Measurements from ENCODE around the gene LIMS3.
"Not testable (repeated sequence)": the region's sequence is repeated elsewhere in the genome, so short reads cannot be mapped to it uniquely, and the experiment has no call there.

LIMS3 gene

DNA sequence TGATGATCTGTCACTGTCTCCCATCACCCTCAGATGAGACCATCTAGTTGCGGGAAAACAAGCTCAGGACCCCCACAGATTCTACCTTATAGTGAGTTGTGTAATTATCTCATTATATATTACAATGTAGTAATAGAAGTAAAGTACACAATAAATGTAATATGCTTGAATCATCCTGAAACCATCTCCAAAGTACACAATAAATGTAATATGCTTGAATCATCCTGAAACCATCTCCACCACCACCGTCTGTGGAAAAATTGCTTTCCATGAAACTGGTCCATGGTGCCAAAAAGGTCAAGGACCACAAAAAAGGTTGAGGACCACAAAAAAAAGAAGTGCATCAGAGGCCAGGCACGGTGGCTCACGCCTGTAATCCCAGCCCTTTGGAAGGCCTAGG lies 29.3 kb downstream of the LIMS3 start:
- DNase-seq = not testable (repeated sequence)

DNA sequence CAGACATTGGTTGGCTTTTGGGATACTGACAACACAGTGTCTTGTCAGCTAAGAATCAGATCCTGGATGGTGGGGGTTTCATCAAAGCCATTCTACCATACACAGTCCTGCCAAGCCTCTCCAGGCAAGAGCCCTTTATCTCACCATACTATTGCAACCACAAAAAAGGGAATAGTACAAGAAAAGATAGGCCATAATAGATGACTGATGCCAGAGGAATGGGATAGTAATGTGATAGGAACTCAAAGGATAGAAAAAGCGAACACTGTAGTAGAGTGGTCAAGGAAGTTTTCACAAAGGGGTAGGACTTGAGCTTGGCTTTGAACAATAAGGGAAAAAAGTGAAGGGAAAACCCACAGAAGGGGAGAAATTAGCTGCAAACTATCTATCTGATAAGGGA lies 30.7 kb downstream of the LIMS3 start:
- DNase-seq = not testable (repeated sequence)

DNA sequence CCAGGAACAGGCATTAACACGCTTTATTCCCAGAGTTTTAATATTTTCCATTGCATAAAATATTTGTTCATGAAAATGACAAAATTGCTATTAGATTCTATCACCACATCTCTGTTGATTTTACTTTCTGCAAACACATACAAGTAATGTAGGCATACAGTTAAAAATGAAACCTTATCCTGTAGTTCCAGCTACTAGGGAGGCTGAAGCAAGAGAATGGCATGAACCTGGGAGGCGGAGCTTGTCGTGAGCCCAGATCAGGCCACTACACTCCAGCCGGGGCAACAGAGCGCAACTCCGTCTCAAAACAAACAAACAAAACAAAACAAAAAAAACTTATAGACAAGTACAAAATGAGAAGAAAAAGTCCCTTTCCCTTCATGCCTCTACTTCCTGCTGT lies 38.0 kb downstream of the LIMS3 start:
- not testable (repeated sequence) for DNase-seq

DNA sequence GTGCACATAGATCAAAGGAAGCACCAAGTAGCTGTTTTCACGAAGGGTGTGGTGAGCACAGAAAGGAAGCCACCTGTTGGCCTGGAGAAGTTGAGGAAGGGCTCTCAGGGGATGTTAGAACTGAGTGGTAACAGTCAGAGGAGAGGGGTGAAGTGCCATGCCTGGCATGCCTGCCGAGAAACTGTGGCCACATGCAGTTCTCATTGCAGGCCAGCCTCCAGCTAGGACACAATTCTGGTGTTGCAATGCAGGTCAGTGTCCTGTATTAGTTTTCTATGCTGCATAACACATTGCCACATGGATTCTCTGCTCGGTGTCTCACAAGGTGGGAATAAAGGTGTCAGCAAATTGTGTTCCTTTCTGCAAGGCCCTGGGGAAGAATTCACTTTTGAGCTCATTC lies 46.9 kb downstream of the LIMS3 start:
- not testable (repeated sequence) for DNase-seq

DNA sequence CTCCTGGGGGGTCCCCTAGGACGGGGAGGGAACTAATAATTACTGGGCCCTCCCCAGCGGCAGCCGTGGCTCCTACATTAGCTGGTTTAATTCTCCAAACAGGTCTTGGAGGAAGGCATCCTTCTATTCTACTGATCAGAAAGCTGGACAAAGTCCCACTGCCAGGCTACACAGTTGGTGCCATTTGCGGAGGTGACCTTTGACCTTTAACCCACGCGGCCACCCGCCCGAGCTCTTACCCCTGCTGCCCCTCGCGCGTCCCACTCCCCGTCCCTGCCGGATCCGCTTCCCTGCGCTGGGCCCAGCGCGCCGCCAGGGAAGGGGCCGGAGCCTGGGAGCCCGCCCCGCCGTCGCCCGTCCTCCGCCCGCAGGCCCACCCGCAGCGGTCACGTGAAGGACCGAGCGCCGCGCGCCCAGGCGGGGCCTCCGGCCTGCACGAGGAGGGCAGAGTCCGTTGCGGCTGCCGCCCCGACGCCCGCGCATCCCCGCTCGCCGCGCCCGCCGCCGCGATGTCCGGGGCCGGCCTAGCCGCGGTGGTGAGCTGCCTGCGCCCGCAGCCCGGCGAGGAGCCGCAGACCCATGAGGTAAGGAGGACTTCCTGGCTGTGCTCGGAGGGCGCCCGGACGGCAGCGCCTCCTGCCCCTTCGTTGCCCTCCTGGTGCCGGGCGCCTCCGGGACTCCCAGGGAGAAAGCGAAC lies 48.9 kb downstream of the LIMS3 start:
- not testable (repeated sequence) for DNase-seq

DNA sequence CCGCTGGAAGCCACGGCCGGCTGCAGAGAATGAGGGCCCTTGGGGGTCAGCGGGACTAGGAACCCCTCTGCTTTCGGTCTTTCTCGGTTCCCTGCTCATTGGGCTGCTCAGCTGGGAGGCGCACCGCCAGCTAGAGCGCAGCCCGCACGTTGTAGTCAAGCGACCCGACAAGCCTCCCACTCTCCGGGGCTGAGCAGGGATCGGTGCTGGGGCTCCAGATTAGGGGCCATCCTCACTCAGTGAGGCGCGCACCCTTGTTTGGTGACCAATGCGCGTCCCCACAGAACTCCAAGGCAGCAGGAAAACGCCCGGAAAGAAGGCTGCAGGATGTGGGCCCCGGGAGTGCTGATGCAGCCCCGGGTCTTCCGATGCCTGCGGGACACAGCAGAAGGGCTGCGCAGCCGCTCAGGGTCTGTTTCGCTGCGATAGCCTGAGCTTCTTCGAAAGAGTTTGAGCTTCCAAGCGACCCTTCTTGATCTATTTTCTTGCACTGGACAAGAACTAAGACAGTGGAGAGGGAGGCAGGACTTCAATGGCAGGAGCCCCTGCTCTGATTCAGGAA lies 49.6 kb downstream of the LIMS3 start:
- DNase-seq = not testable (repeated sequence)

DNA sequence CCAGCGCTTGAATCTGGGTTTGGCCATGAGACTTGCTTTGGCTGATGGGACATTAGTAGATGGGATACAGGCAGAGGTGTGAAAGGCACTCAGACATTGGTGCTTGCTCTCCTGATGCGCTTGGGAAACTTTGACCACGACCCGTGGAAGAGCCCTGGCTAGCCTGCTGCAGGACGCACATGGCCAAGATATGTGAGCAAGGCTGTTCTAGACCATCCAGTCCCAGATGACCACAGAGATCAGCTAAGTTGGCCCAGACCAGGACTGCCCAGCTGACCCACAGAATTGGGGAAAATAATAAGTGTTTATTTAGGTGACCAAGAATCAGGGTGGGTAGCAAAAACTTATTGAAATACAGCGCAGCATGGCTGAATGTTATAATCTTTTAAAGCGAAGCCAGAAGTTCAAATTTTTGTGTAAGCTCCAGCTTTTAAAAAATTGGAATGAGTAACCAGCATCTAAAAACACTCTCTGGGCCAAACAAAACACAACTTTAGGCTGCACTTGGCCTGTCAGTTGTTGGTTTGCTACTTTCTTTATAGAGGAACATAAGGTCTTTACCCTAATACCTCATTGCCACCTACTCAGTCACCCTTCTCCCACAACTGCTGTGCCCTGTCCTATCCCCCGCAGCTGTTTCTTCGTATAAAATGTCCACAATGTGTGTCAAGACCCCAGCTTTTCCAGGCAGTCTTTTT lies 51.8 kb downstream of the LIMS3 start:
- DNase-seq = not testable (repeated sequence)

DNA sequence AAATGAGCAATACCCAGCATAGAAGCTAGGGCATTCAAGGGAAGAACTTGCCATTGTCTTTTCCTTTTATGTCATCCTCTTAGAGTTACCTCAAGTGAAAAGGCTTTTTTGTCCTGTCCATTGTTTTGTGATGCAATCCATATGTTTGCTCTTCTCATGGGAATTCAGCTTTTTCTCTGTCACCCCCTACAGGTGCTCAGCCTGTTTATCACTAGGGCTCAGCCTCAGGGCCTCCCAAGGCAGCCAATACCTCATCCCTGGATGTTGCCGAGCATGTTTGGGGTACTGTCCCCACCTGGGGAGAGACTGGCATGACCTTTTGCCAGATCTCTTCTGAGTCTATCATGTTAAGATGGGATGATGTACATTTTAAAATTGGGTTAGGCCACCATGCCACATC lies 65.5 kb downstream of the LIMS3 start:
- not testable (repeated sequence) for DNase-seq

DNA sequence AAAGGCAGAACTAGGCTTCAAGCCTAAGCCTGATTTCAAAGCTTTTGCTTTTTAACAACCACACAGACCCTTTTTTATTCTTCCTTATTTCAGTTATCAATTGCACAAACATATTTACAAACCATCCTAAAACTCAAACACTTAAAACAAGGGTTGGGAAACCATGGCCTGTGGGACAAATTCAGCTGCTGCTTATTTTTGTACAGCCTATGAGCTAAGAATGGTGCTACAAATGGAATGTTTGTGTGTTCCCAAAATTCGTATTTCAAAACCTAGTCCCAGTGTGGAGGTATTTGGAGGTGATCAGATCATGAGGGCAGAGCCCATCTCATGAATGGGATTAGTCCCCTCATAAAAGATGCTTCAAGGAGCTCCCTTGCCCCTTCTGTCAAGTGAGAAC lies 67.0 kb downstream of the LIMS3 start:
- DNase-seq = not testable (repeated sequence)

DNA sequence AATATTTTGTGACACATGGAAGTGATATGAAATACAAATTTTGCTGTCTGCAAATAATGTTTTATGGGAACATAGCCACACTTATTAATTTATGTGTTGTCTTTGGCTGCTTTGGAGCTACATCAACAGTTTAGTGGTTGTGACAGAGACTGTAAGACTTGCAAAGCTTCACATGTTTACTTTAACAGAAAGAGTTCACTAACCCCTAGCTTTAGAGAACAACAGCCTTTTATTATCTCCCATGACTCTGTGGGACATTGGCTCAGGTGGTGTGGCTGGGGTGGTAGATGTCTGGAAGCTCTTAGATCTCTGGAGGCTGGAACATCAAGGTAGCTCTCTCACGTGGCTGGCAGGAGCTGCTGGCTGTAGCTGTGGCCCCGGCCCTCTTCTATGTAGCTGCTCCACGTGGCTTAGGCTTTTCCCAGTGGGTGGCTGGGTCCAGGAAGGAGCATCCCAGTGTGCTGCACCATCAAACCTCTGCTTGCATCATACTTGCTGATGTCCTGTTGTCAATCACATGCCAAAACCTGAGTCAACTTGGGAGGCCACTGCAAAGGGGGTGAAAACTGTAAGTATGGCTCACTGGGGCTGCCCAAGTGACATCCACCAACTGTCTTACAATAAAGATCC lies 67.7 kb downstream of the LIMS3 start:
- not testable (repeated sequence) for DNase-seq

DNA sequence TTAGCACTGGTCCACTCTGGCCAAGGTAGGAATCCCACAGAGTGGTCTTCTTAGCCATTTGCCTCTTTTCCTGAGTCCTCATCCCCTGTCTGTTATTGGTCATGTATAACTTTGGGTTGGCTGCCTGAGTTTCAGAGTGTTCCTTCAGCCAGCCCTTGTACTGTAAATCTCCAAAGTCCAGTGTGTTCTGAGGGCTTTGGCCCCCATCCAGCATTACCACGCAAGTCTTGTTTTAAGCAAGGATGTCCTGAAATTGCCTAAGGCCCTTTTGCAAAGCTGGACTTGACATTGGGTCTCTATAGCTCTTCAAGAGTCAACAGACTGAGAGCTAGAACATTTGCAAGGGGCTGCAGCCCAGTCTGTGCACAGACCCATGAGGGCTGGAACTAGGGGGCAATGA lies 68.4 kb downstream of the LIMS3 start:
- DNase-seq = not testable (repeated sequence)

DNA sequence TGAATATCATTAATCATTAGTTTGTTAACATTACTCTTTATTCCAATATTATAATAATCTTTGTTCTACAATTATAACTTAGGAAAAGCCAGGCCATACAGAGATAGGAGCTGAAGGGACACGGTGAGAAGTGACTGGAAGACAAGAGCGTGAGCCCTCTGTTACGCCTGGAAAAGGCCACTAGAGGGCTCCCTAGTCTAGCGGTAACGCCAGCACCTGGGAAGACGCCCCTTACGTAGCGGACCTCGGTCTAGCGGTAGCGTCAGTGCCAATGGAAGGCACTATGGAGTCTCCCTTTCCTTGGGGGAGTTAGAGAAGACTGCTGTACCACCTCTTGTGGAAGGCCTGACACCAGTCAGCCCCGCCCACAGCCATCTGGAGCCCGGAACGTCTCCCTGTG lies 71.4 kb downstream of the LIMS3 start:
- not testable (repeated sequence) for DNase-seq

DNA sequence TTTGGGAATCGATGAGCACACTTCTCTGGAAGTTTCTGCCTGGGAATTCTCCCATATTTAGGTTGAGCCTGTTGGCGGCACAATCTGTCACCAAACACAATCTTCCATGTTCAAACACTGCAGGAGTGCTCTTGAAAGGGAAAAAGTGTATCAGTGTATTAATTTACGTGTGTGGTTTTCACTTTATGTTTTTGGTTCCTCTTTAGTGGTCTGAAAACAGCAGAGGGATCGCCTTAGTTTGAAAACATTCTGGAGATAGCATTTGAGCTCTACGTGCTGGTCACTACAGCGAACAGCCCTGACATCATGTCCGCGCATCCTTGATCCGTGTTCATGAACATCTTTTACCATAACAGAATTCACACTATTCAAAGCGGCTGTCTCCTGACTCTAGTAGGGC lies 73.2 kb downstream of the LIMS3 start:
- DNase-seq = not testable (repeated sequence)
